ENCODE measurements around the gene LRRC73.
"Not testable (repeated sequence)": the region's sequence is repeated elsewhere in the genome, so short reads cannot be mapped to it uniquely, and the experiment has no call there.

The LRRC73 gene

DNA sequence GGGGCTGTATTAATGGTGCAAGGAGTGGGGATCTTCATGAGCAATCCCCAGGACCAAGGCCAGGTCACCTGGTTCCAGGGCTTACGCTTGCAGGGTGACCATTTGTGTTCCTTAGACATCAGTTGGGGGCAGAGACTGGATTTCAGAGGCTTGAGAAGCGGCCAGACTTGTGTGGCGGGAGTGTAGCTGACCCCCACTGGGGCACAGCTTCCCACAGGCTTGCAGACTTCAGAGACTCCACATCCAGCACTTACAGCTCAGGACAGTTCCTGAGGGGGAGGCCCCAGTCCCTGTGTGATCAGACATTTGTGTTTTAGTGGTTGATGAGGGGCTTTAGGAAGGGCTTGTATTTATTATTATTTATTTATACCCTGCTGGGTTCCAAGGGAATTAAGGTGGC is 17.5 kb downstream of the LRRC73 start:
- DNase-seq (ENCODE audit: low read depth in 2 of 2), result no peak

DNA sequence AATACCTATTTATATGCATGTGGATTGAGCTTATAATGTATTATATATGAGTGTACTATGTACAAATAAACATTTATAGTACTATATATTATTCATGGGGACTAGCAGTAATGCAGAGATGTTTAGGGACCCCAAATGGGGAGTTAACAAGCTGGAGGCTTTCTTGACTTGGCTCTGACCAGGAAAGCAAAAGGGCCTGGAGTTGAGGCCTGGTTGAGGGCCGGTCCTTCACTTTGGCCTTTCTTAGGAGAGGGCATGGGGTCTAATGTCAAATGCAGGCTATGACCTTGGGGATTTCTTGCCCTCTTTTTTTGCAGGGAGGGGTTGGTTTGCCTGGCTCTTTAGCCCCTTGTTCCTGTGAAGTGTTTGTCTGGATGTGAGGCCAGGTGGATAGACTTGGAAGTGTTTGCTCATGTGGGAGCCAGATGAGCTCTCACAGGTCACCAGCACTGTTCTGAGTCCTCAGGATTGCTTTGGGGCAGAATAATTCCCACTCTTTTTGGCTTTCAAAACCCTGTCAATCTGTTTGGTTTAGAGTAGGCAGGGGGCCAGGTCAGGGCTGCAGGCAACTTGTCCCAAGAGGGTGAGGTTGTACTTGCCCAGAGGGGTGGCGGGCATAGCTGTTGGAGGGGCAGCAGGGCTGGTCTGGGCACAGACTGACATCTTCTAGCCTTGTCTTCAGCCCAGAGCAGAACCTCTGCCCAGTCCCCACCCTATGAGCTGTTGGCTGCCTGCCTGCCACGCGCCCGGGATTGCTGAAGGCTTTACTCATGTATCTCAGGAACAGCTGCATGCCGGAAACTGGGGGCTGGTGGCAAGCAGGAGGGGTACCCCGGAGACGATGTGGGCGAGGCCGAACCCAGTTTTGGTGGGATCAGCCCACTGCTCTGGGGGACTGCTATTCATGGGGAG is 18.1 kb downstream of the LRRC73 start:
- DNase-seq (ENCODE audit: low read depth in 2 of 2), result no peak

- no peak for DNase-seq (ENCODE audit: low read depth in 2 of 2)
Observed at GRCh38 chr6:43490523-43490939, 19.6 kb downstream of the LRRC73 start.

DNA sequence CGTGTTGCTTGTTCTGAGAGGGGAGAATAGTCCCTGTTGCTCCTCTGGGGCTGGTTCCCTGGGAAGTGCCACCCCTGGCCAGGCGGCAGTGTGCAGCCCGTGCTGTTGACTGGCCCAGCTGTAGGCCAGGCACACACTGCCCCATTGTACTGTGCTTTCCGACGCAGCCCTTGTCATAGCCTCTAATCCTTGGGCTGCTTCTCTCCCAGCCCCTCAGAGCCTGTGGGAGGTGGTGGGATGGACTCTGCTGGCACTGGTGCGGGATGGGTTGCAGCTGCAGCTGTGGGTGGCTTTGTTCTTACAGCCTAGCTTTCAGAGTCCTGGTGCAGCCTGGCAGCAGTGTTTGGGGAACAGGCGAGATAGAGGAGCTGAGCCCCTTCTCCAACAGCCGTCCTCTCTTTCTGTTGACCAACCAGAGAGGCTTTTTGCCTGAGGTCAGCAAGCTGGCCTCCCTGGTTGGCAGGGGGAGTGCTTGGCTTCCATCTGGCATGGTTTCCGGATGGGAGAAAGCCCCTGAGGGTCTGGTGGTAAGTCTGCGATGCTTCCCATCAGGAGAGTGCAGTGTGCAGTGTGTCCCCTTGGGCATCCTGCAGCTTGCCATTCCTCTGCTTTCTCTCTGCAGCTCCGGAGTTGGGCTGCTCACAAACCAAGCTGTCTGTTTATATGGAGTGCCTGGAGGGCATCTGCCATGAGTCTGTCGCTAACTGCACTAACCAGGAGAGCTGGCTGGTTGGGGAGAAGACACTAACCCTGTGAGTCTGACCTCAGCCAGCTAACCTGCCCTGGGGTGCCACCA is 20.7 kb downstream of the LRRC73 start:
- DNase-seq (ENCODE audit: low read depth in 2 of 2), result no peak

DNA sequence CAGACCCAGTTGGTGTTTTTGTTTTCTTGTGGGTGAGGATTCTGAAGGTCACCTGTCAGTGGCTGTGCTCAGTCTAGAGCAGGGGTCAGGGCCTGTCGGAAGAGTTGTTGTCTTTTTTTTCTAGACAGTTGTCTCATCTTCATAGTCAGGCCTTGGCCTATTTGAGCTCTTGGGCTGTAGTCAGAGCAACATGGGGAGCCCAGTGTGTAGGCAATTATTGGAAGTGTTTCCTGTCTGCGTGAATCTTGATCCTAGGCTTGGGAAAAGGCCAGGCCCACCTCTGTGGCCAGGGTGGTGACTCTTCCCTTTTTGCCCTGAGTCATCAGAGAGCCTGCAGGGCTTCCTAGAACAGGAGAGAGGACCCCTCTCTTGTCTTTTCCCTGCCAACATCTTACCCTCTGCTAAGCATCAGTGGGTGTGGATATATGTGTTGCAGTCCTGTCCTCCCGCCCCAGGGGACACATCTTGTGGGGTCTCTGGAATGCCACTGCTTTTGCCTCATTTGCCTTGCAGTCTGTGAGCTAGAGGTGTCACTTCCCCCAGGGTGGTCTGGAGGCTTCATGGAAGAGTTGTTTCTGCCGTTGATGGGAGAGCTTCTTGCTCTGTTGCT is 21.4 kb downstream of the LRRC73 start:
- DNase-seq (ENCODE audit: low read depth in 2 of 2), result no peak

- DNase-seq (ENCODE audit: low read depth in 2 of 2), result no peak
Observed at GRCh38 chr6:43481591-43482236, 28.4 kb downstream of the LRRC73 start.

DNA sequence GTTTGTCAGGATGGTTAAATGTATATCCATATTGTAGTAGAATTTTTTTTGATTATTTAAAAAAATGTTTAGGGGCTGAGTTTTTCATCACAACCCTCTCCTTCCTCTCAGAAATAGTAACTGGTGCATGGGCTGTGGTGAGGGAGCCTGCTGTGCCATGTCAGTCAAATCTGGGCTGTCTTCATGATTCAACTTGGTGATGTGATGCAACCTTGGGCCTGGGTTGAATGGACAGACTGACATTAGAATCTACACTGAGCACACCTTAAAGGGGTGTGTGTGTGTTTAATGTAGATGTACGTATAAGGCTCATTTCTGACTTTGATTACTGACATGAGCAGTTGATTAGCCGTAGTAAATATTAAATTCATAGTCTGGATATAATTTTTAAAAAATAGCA is 29.1 kb downstream of the LRRC73 start:
- DNase-seq (ENCODE audit: low read depth in 2 of 2), result no peak

GRCh38 chr6:43478008-43478372 is 32.2 kb downstream of the LRRC73 start:
- DNase-seq (ENCODE audit: low read depth in 2 of 2), result no peak

- DNase-seq (ENCODE audit: low read depth in 2 of 2), result peak; percentile 98
Observed at GRCh38 chr6:43477235-43478007, 32.7 kb downstream of the LRRC73 start, which contains the start of gene TJAP1. TJAP1 (plus strand) TSS chr6:43477570; CDS start chr6:43499002, 21,432 bp downstream.

DNA sequence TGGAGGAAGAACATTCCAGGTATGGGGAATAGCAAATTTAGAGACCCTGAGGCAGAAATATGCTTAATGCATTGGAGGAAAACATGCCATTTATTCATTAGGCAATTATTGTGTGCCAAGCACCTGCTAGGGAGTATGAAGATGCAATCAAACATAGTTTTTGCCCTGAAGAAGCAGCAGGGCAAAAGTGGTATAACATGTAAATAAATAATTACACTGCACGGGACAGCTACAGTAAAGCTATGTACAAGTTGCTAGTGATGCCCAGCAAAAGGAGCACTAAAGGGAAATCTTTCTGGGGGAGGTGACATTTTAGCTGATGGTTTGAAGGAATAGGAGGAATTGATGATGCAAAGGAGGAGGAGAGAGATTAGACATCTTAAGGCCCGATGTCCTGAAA is 33.4 kb downstream of the LRRC73 start:
- DNase-seq (ENCODE audit: low read depth in 2 of 2), result no peak

GRCh38 chr6:43475516-43475915 is 34.6 kb downstream of the LRRC73 start:
- DNase-seq (ENCODE audit: low read depth in 2 of 2), result no peak

DNA sequence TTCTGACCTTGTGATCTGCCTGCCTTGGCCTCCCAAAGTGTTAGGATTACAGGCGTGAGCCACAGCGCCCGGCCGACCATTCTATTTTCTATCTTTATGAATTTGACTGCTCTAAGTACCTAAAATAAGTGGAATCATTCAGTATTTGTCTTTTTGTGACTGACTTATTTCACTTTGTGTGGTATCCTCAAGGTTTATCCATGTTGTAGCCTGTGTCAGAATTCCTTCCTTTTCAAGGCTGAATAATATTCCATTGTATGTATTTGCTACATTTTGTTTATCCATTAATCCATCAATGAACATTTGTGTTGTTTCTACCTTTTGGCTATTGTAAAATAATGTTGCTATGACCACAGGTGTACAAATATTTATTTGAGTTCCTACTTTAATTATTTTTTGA is 37.6 kb downstream of the LRRC73 start:
- DNase-seq (ENCODE audit: low read depth in 2 of 2), result no peak

DNA sequence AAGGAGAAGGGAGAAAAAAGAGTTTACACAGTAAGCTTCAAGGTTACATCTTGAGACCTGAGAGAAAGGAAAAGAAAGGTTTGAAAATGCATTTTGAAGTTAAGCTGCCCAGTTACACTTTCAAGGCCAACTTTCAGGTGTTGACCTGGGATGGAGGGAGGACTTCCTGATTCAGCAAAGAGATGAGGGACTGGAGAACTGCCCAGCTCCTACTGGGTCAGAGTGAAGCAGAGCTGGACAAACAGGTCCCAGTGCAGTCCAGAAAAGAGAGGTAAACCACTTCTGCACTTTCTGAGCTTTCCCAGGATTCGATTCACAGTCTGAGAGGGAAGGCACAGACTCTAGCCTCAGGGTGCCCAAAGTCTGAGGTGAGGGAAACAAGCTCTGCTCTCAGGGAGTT is 38.7 kb downstream of the LRRC73 start:
- no peak for DNase-seq (ENCODE audit: low read depth in 2 of 2)

GRCh38 chr6:43469947-43470346 is 40.2 kb downstream of the LRRC73 start:
- no peak for DNase-seq (ENCODE audit: low read depth in 2 of 2)

DNA sequence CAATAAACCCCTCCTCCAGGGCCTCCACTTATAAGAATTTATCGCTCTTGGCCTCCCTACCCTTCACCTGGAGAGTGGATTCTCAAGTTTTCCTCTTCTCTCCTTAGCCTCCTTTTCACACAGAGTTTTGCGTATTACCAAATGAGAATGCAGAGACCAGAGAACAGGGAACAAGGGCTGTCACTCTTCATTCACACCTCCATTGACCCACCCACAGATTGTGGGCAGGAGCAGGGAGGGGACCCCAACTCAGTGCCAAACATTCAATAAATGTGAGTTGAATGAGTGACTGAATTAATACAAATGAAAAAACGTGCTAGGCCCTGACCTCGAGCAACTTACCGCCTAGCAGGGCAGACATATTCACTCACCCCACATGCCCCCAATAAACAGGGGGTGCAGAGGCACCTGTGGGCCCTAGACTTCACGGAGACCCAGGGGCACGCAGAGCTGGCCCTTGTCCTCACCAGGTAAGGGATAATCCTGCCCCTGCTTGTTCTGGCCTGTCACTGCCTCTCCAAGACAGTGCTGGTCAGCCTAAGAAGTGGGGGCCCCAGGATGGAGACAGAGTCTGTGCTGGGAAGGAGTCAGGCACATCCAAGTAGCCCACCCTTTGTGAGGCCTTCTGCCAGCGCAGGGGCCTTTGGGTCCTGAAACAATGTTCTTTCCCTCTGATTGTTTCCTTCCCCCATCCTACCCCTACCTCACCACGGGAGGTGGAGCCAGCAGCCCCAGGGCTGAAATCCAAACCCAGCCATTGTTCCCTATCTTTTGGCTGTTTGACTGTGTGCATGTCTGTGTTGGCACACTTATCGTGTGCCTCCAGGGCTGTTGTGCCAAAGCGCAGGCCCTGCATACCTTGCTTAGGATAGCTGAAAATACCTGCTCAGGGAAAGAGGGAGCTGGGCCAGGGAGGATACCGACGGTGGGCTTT is 41.1 kb downstream of the LRRC73 start:
- no peak for DNase-seq (ENCODE audit: low read depth in 2 of 2)

DNA sequence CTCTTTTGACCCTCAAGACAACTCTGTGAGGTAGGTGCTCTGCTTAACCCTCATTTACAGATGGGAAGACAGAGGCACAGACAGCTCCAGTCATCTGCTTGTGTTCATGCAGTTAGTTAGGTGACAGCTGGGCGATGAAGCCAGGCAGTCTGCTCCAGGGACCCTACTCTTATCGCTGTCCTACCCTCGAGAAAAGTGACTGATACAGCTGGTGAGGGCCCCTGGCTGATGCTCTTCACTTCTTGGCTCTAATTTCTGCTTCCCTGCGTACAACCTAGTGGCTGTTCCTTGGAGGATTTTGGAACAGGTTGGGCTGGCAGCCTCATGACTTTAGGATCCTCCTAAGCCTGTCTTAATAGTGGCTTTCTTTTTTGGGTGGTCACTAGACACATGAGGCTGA is 41.9 kb downstream of the LRRC73 start:
- DNase-seq (ENCODE audit: low read depth in 2 of 2), result no peak

GRCh38 chr6:43467752-43468151 is 42.4 kb downstream of the LRRC73 start:
- no peak for DNase-seq (ENCODE audit: low read depth in 2 of 2)

DNA sequence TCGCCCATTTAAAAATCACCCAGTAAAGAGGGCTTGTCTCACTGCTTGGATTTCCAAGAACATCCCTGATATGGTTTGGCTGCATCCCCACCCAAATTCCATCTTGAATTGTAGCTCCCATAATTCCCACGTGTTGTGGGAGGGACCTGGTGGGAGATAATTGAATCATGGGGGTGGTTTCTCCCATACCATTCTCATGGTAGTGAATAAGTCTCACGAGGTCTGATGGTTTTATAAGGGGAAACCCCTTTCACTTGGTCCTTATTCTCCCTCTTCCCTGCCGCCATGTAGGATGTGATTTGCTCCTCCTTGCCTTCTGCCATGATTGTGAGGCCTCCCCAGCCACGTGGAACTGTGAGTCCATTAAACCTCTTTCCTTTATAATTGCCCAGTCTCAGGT is 42.9 kb downstream of the LRRC73 start:
- not testable (repeated sequence) for DNase-seq (ENCODE audit: low read depth in 2 of 2)

DNA sequence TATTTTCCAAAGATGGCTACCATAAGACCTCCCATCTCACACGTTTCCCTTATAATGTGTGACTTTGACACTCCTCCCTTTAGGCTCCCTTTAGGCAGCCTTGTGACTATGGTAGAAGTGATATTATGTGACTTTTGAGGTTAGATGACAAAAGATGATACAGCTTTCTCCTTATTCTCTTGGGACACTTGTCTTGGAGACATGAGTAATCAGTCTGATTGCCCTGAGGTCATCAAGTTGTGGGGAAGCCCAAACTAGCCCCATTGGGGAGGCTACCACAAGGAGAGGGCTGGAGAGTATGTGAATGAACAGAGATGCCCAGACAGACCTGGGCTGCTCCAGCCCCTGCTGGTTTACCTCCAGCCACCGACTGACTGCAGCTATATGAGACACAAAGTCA is 44.2 kb downstream of the LRRC73 start:
- no peak for DNase-seq (ENCODE audit: low read depth in 2 of 2)

GRCh38 chr6:43464337-43464736 is 45.8 kb downstream of the LRRC73 start:
- no peak for DNase-seq (ENCODE audit: low read depth in 2 of 2)
